H1 (cell line): ENCODE results near the gene CWC25. TPM values are rescaled to one million over a fixed set of nuclear protein-coding genes. Genes with fewer than 3 reads are reported as not detected.

Source experiments
- ATF2 ChIP-seq: IDR thresholded peaks from 2 replicates; pipeline ENCODE4 v1.6.1; 2012; ENCODE audit warnings: low read length, inconsistent platforms
- ATF3 ChIP-seq: IDR thresholded peaks from 2 replicates; pipeline ENCODE4 v1.6.1; 2011; ENCODE audit warnings: low read depth, mild to moderate bottlenecking, low read length; ENCODE audit not compliant: insufficient read depth
- CBX8 ChIP-seq: fragments of 300-800, 300-1000 bp; sonication (generic); IDR thresholded peaks from 2 replicates; pipeline ENCODE4 v1.7.1; 2016; ENCODE audit warnings: low read depth, low read length, borderline replicate concordance
- CEBPB ChIP-seq: IDR thresholded peaks from 2 replicates; pipeline ENCODE4 v1.6.1; 2012; ENCODE audit warnings: low read depth, low read length
- CHD2 ChIP-seq: IDR thresholded peaks from 2 replicates; pipeline ENCODE4 v1.6.1; 2012; ENCODE audit warnings: low read length, improper control_type of control experiment
- CREB1 ChIP-seq: IDR thresholded peaks from 2 replicates; pipeline ENCODE4 v1.6.1; 2012; ENCODE audit warnings: inconsistent platforms
- E2F6 ChIP-seq: IDR thresholded peaks from 2 replicates; pipeline ENCODE4 v1.6.1; 2012; ENCODE audit warnings: inconsistent platforms
- EP300 ChIP-seq, 2 experiments: IDR thresholded peaks; 1 replicate in 1 of 2; 2 replicates in 1 of 2; pipeline ENCODE4 v1.6.1; 2011 to 2012; ENCODE audit warnings: low read depth in 2 of 2, low read length in 2 of 2, mild to moderate bottlenecking in 2 of 2, borderline replicate concordance in 1 of 2, inconsistent platforms in 1 of 2, moderate library complexity in 1 of 2
- GABPA ChIP-seq: IDR thresholded peaks from 2 replicates; pipeline ENCODE4 v1.6.1; 2011; ENCODE audit warnings: mild to moderate bottlenecking, low read length, moderate library complexity, borderline replicate concordance; ENCODE audit not compliant: insufficient read depth
- HDAC6 ChIP-seq: IDR thresholded peaks from one replicate; pipeline ENCODE4 v1.7.1; 2012; ENCODE audit warnings: low read depth, mild to moderate bottlenecking, inconsistent platforms, low read length, moderate library complexity
- MAX ChIP-seq: IDR thresholded peaks from 2 replicates; pipeline ENCODE4 v1.6.1; 2012; ENCODE audit warnings: inconsistent platforms
- POLR2AphosphoS5 ChIP-seq: IDR thresholded peaks from 2 replicates; pipeline ENCODE4 v1.6.1; 2011; ENCODE audit warnings: low read depth, low read length
- RBBP5 ChIP-seq: IDR thresholded peaks from 2 replicates; pipeline ENCODE4 v1.7.1; 2012; ENCODE audit warnings: low read depth, mild to moderate bottlenecking, inconsistent platforms, low read length, moderate library complexity, borderline replicate concordance
- RNF2 ChIP-seq: fragments of 200-900, 300-1000 bp; sonication (generic); IDR thresholded peaks from 2 replicates; pipeline ENCODE4 v1.7.1; 2016; ENCODE audit warnings: borderline replicate concordance, low read depth, mild to moderate bottlenecking, antibody characterized with exemption, low read length; ENCODE audit not compliant: poor library complexity, severe bottlenecking; ENCODE audit errors: missing control alignments
- SAP30 ChIP-seq: fragments of 300-600 bp; sonication (generic); IDR thresholded peaks from 2 replicates; pipeline ENCODE4 v1.7.1; 2012; ENCODE audit warnings: low read length, moderate library complexity, mild to moderate bottlenecking, inconsistent platforms; ENCODE audit not compliant: insufficient read depth, insufficient replicate concordance
- SIRT6 ChIP-seq: IDR thresholded peaks from one replicate; pipeline ENCODE4 v1.7.1; 2012; ENCODE audit warnings: low read length, inconsistent platforms
- TAF1 ChIP-seq: IDR thresholded peaks from 2 replicates; pipeline ENCODE4 v1.6.1; 2011; ENCODE audit warnings: mild to moderate bottlenecking, low read depth, low read length
- TCF12 ChIP-seq: IDR thresholded peaks from 2 replicates; pipeline ENCODE4 v1.6.1; 2011; ENCODE audit warnings: low read depth, mild to moderate bottlenecking, low read length
- USF2 ChIP-seq: IDR thresholded peaks from 2 replicates; pipeline ENCODE4 v1.6.1; 2011; ENCODE audit warnings: low read length, improper control_type of control experiment
- polyA plus RNA-seq, 7 experiments: library from polyadenylated mRNA; depleted of rRNA in 3 of 7; stranded (reverse) in 5 of 7; unstranded in 2 of 7; fragments of >200 nt in 5 of 7; fragments of 200-250 nt in 2 of 7; gene quantifications; 1 replicate in 5 of 7; 2 replicates in 1 of 7; 4 replicates in 1 of 7; pipeline versions ENCODE4 v1.2.1 to v1.2.3, GENCODE V29; 2011 to 2013; ENCODE audit warnings: missing spikeins in 2 of 7, mixed read lengths in 2 of 7
- total RNA-seq: library from RNA; stranded (reverse); fragmentation: NEBNext Ultra II Directional; extraction: Animal tissue kit (Norgen Biotek cat#: 25700); gene quantifications from 2 replicates; pipeline ENCODE4 v1.2.1, GENCODE V29; 2021

CWC25 gene
- total and polyA plus RNA-seq, 2 of the 8 experiments (the other 6 are each of a cell fraction or from before 2014, with no cell fraction given), result 11.1 to 13.1 TPM

- TF ChIP-seq CBX8 (no peak), USF2 (no peak), MAX (no peak), POLR2AphosphoS5 (no peak), HDAC6 (no peak), CEBPB (no peak), CREB1 (no peak), SIRT6 (no peak), GABPA (no peak), RNF2 (no peak), EP300 (IDR thresholded peaks at IDR 0.05; ENCODE audit: borderline replicate concordance in 1 of 2, low read depth in 2 of 2, low read length in 2 of 2) (no peak), TAF1 (no peak; the same call in 1 of the 2 replicates), SAP30 (no peak), TCF12 (no peak), ATF3 (no peak), E2F6 (no peak), ATF2 (peak; percentile 41; the same call in 1 of the 2 replicates), RBBP5 (no peak), CHD2 (no peak)
Observed at GRCh38 chr17:38867179-38867967, 42.3 kb upstream of the CWC25 start (continued).
